Lower leg skin (tissue), 4 donors: Measurements from ENCODE around the gene STN1. TPM values are rescaled to one million over a fixed set of nuclear protein-coding genes. Genes with fewer than 3 reads are reported as not detected.

Experiments used
- DNase-seq, 2 donors: peaks; one replicate each; pipeline ENCODE4 v3.0.0-alpha.2; 2019; ENCODE audit warnings: low spot score in 2 of 2
- H3K4me3 ChIP-seq: fragments of 200-600 bp; sonication (generic); 2 replicates; pipeline ENCODE4 v1.5.1; 2017; ENCODE audit warnings: mild to moderate bottlenecking, low read depth; ENCODE audit not compliant: poor library complexity, severe bottlenecking
- POLR2A ChIP-seq, 2 donors: fragments of 450-650 bp; IDR thresholded peaks; one replicate each; pipeline ENCODE4 v1.6.1; 2016 to 2017; ENCODE audit warnings: antibody characterized with exemption in 2 of 2, mild to moderate bottlenecking in 1 of 2, moderate library complexity in 1 of 2
- WGBS, 2 donors: methylation state at CpG; one replicate each; pipeline ENCODE4 v1.1.5; 2018; 5-methylcytosine and 5-hydroxymethylcytosine counted together
- intact Hi-C: fragments of 100-400 bp; cut with DNase I; formaldehyde crosslinking; loops from one replicate; pipeline ENCODE4 v1.15.0; 2023; ENCODE audit warnings: low total_unique reads
- total RNA-seq, 4 donors: library from RNA; depleted of rRNA; stranded (reverse); fragments of >200 nt; gene quantifications; one replicate each; pipeline ENCODE4 v1.1.0, GENCODE V29; 2016
- TF ChIP-seq, protein P1 (sequence below), 3 donors: fragments of 450-650 bp; IDR thresholded peaks; one replicate each; pipeline ENCODE4 v1.5.1; 2016; ENCODE audit warnings: antibody characterized with exemption in 3 of 3, mild to moderate bottlenecking in 3 of 3, moderate library complexity in 2 of 3

Gene STN1
- total RNA-seq, 4 donors from 2014 or later, result 13.0 to 33.3 (median 18.4) TPM

DNA sequence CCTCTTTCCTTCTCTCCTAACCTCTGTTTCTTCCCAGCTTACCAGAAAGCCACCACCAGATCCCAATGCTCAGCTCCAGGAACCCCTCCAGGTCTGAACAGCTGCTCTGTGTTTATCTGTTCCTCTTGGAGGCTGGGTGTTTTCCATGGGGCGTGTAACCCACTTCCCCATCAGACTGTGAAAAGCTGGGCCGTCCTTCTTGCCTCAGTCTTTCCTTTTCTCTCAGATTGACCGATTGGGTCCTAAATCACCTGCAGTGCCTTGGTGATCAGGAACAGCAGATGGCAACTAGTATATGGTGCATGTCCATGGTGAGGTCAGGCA lies 67.5 kb downstream of the STN1 start:
- intact Hi-C loops, result no loop called here
- WGBS, 2 donors, result 47 to 58% methylated on average over 3 of the region's 3 CpGs
- no peak for DNase-seq
- H3K4me3 ChIP-seq, result no peak overlapping the region
- TF ChIP-seq, protein P1, sequence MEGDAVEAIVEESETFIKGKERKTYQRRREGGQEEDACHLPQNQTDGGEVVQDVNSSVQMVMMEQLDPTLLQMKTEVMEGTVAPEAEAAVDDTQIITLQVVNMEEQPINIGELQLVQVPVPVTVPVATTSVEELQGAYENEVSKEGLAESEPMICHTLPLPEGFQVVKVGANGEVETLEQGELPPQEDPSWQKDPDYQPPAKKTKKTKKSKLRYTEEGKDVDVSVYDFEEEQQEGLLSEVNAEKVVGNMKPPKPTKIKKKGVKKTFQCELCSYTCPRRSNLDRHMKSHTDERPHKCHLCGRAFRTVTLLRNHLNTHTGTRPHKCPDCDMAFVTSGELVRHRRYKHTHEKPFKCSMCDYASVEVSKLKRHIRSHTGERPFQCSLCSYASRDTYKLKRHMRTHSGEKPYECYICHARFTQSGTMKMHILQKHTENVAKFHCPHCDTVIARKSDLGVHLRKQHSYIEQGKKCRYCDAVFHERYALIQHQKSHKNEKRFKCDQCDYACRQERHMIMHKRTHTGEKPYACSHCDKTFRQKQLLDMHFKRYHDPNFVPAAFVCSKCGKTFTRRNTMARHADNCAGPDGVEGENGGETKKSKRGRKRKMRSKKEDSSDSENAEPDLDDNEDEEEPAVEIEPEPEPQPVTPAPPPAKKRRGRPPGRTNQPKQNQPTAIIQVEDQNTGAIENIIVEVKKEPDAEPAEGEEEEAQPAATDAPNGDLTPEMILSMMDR (IDR thresholded peaks at IDR 0.05), result no peak
- TF ChIP-seq POLR2A (IDR thresholded peaks at IDR 0.05), result no peak

DNA sequence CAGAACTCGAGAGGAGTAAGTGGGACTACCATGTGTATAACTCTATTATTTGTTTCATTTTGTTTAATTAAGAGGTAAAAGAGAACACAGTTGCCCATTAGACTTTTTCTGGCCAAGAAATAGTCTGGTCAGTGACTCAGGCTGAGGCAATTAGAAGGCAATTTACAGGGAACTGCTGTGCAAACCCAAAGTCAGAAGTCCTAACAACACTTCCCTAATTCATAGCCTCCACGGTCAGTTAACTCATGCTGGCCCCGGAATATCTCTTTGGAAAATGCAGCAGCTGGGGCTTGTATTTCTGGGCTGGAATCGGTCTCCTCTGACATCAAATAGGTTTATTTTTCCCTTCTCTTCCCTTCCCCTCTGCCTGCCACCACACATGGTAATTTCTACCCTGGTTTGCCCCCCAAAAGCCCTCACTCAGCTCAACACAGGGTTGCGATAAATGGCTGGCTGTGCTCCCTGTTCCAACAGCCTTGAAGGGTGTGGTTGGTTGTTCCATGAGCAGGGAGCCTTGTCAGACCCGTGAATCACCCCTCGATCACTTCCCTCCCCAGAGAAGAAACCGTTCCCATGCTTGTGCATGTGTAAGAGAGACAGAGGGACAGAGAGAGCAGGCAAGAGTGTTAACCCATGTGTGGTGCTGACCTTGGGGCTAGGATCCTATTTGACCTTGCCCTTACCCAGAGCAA lies 68.0 kb downstream of the STN1 start:
- intact Hi-C loops, result no loop called here
- no peak overlapping the region for H3K4me3 ChIP-seq
- TF ChIP-seq, protein P1 (IDR thresholded peaks at IDR 0.05), result no peak
- TF ChIP-seq POLR2A (IDR thresholded peaks at IDR 0.05), result no peak
- DNase-seq, result no peak
- 24 to 29% methylated on average over 8 of the region's 8 CpGs for WGBS, 2 donors

DNA sequence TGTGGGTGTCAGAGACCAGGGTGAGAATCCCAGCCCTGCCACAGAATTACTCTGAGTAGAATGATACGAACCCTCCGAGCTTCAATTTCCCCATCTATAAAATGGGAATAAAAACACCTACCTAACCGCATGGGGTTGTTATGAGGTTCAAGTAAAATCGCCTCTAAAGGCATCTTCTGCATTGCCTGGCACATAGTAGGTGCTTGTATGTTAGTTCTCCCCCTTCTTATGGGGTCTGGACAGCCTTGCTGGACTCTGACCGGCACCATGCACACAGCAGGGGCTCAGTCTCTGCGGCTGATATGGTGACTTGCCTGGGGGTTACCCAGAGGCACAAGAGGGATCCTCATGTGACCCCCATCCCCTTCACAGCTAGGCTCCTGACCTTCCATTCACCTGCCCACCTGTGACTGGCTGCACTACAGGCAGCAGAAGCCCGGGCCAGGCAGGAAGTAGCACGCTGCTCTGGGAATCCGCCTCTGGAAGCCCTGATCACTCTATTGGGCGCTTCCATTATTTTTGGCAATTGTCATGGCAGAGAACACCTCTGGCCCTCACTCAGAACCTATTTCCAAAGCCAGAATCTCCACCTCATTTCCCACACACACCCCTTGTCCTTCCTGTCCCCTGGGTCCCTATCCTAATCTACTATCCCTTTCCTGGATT lies 68.6 kb downstream of the STN1 start:
- no peak for DNase-seq
- 72 to 74% methylated on average over 9 to 10 of the region's 10 CpGs for WGBS, 2 donors
- no peak overlapping the region for H3K4me3 ChIP-seq
- intact Hi-C loops, result no loop called here
- TF ChIP-seq, protein P1 (IDR thresholded peaks at IDR 0.05), result no peak
- TF ChIP-seq POLR2A (IDR thresholded peaks at IDR 0.05), result no peak

DNA sequence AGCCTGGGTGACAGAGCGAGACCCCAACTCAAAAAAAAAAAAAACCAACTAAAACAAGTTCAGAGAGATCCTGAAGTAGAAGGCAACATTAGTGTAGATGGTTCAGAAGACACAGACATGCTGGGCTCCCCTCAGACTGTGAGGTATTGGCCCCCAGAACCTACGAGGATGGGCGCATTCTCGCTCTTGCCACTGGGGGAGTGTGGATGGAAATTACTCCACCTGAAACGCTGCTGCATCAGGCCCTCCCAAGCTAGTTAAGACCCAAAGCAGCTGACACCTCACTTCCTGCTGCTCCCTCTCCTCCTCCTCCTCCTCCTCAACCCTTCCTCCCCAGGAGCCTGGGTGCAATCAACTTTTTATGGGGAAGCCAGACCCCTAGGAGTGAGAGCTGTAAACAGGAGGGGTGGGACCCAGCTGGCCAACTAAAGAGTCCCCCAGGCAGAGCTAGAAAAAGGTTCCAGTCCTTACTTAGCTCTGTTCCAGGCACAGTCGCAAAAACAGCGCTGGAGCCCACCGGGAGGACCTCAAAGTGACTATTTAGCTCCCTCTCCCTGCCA lies 70.0 kb downstream of the STN1 start:
- no peak overlapping the region for H3K4me3 ChIP-seq
- DNase-seq, result no peak
- intact Hi-C loops, result no loop called here
- WGBS, 2 donors, result 69% methylated on average over 8 of the region's 8 CpGs
- no peak for TF ChIP-seq POLR2A (IDR thresholded peaks at IDR 0.05)
- TF ChIP-seq, protein P1 (IDR thresholded peaks at IDR 0.05), result no peak

DNA sequence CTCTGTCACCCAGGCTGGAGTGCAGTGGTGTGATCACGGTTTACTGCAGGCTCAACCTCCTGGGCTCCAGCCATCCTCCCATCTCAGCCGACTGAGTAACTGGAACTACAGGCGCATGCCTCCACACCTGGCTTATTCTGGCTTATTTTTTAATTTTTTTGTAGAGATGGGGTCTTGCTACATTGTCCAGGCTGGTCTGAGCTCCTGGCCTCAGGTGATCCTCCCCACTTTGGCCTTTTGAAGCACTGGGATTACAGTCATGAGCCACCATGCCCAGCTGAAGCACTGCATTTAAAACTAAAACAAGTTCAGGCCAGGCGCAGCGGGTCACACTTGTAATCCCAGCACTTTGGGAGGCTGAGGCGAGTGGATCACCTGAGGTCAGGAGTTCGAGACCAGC lies 70.6 kb downstream of the STN1 start:
- WGBS, 2 donors, result 77 to 84% methylated on average over 7 of the region's 7 CpGs
- no peak for DNase-seq
- TF ChIP-seq, protein P1 (IDR thresholded peaks at IDR 0.05), result no peak
- no peak for TF ChIP-seq POLR2A (IDR thresholded peaks at IDR 0.05)
- H3K4me3 ChIP-seq, result no peak overlapping the region
- intact Hi-C loops, result no loop called here
